Effector memory CD4-positive, alpha-beta T cell (primary cell): Measurements from ENCODE around the gene SHISA9.

Experiments
- DNase-seq, 3 donors: peaks; one replicate each; pipeline ENCODE4 v3.0.0-alpha.2; 2020
- H3K27ac ChIP-seq: 2 replicates; pipeline ENCODE4 v1.7.0; 2013; ENCODE audit warnings: mild to moderate bottlenecking, low read length, moderate library complexity; ENCODE audit not compliant: insufficient read depth, poor library complexity, severe bottlenecking
- H3K27me3 ChIP-seq: replicated peaks from 2 replicates; pipeline ENCODE4 v1.7.0; 2013; ENCODE audit warnings: mild to moderate bottlenecking, low read length; ENCODE audit not compliant: insufficient read depth, control insufficient read depth, poor library complexity, severe bottlenecking
- H3K36me3 ChIP-seq: 2 replicates; pipeline ENCODE4 v1.7.0; 2013; ENCODE audit warnings: mild to moderate bottlenecking, low read length, moderate library complexity; ENCODE audit not compliant: control insufficient read depth, insufficient read depth
- H3K4me1 ChIP-seq: 2 replicates; pipeline ENCODE4 v1.7.0; 2013; ENCODE audit warnings: low read length, mild to moderate bottlenecking; ENCODE audit not compliant: control insufficient read depth, insufficient read depth, poor library complexity, severe bottlenecking
- H3K4me3 ChIP-seq: 2 replicates; pipeline ENCODE4 v1.7.0; 2013; ENCODE audit warnings: low read length, low read depth, mild to moderate bottlenecking; ENCODE audit not compliant: insufficient read depth, poor library complexity, severe bottlenecking
- H3K9me3 ChIP-seq: 2 replicates; pipeline ENCODE4 v1.7.0; 2013; ENCODE audit warnings: mild to moderate bottlenecking, low read length, moderate library complexity; ENCODE audit not compliant: control insufficient read depth

SHISA9 gene

DNA sequence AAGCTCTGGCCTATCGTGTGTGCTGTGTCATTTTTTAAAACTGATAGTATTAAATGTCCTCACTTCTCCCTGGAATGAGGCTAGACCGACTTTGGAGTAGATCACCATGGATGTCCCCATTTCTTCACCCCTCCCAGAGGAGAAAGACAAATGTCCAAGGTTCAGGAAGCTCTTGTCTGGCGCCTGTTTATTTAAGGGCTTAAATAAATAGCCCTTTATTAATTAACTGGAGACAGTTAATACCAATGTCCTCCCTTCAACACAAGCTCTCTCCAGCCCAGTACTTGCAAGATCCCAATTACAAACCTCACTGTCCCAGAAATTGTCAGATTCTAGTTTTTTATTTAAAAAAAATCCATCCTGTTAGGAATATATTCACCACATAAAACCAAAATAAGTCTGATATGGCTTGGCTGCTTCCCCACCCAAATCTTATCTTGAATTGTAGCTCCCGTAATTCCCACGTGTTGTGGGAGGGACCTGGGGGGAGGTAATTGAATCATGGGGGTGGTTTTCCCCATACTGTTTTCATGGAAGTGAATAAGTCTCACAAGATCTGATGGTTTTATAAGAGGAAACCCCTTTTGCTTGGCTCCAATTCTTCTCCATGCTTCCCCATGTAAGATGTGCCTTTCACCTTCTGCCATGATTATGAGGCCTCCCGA, 344.4 kb downstream of the SHISA9 start:
- no peaks in the 10 kb centered on the region for H3K9me3 ChIP-seq
- no peak overlapping the region for H3K27ac ChIP-seq
- no peaks in the 10 kb centered on the region for H3K27me3 ChIP-seq
- no peak for DNase-seq
- no peaks in the 10 kb centered on the region for H3K36me3 ChIP-seq
- H3K4me1 ChIP-seq, result no peaks in the 10 kb centered on the region
- no peak overlapping the region for H3K4me3 ChIP-seq

DNA sequence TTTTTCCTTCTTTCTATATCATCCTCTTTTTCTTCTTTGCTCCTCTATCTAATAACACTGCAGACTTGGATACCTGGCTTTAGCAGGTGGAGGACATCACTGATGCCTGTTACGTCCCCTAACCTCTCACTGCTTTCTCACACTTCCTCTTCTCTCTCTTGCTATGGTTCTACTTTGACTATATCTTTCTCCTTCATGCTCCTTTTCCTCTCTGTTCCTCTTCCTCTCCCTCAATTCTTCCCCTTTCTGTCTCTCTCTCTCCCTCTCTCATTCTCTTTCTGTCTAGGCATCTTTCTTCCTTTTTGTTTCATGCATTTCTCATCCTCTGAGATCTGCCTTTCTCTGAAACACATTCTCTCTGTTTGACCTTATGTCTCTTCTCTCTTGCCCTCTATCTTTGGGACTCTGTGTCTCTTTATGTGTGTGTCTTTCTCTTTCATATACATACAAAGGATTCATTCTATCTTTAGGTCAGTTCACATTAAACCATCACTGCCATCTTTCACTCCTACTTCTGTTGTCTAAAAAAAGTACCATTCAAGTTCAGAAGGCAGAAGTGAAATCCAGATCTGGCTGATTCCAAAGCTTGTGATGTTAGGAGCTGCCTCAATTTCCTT, 353.7 kb downstream of the SHISA9 start:
- Histone ChIP-seq H3K27ac (no peak overlapping the region), H3K27me3 (no peaks in the 10 kb centered on the region), H3K4me1 (no peaks in the 10 kb centered on the region), H3K4me3 (no peak overlapping the region), H3K9me3 (no peaks in the 10 kb centered on the region), H3K36me3 (no peaks in the 10 kb centered on the region)
- DNase-seq, result no peak

DNA sequence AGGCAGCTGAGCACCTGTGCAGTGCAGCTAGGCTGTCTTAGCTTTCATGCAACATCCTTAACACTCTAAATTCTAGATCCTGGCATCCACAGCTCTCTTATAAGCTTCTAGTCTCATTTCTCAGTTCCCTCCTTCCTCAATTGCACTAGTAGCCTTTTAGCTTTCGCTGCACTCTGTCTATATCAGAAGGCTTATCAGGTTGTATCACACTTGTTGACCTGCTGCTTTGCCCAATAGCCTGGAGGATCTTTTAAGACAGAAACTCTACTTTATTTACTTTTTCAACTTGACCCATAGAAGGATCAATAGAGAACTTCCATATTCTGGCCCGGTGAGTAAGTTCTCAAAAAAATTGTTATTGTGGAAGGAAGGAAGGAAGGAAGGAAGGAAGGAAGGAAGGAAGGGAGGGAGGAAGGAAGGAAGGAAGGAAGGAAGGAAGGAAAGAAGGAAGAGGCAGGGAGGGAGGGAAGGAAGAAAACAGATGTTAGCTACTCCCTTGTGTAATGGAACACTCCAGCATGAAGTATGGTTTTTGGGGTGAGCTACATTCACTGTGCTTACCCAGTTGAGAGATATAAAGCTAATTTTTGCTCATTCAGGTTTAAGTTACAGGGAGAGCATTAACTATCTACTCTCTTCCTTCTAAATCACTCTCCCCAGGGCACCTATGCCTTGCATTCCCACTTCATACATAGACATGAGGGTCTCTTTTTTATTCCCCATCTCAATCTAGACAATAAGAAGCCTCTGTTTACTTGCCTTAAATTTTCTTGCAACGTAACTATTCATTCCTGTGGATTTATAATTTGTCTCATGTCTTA, 361.1 kb downstream of the SHISA9 start:
- H3K4me3 ChIP-seq, result no peak overlapping the region
- no peaks in the 10 kb centered on the region for H3K36me3 ChIP-seq
- DNase-seq, result no peak
- no peak overlapping the region for H3K27ac ChIP-seq
- H3K4me1 ChIP-seq, result no peaks in the 10 kb centered on the region
- no peaks in the 10 kb centered on the region for H3K27me3 ChIP-seq
- no peaks in the 10 kb centered on the region for H3K9me3 ChIP-seq

DNA sequence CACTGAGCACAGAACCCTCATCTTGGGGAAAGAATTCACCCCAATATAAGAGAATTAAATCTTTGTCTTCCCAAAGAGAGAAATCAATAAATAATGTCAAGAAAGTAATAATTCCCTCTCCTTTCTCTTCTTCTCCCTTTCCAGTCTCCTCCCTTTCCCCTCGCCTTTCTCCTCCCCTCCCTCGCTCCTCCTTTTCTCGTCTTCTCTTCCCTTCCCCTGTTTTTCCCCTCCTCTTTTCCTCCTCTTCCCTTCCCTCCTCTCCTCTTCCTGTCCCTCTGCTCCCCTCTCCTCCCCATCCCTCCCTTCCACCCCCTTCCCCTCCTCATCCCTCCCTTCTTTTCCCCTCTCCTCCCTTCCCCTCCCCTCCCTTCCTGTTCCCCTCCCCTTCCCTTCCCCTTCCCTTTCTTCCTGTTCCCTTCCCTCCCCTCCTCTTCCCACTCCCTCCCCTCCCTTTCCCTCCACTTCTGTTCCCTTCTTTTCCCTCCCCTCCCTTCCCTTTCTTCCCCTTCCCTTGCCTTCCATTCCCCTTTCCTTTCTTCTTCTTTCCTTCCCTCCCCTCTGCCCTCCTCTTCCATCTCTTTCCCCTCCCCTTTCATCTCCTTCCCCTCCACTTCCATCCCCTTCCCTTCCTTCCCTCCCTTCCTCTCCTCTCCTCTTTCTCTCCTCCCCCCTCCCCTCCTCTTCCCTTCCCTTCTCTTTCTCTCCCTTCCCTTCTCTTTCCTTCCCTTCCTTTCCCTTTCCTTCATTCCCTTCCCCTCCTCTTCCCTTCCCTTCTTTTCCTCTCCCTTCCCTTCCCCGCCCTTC, 363.6 kb downstream of the SHISA9 start:
- Histone ChIP-seq H3K36me3 (no peaks in the 10 kb centered on the region), H3K4me1 (no peaks in the 10 kb centered on the region), H3K4me3 (no peak overlapping the region), H3K27ac (no peak overlapping the region), H3K27me3 (no peaks in the 10 kb centered on the region), H3K9me3 (no peaks in the 10 kb centered on the region)
- DNase-seq, result no peak

DNA sequence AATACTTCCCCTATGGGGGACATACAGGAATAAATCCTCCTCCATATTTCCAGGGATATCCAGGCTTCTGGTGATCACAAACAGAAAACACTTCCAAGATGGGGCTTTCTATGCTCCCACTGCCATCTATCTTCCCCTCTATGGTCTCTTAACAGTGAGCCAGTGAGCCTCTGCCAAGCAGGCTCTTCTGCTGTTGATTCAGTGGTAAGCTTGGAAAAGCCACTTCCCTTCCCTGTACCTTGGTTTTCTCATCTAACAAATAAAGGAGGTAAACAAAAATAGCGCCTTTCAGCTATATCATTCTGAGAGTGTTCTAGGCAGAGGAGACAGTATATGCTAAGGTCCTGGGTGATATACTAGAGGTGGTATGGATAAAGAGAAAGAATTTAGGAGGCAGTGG, 368.0 kb downstream of the SHISA9 start:
- no peak overlapping the region for H3K27ac ChIP-seq
- H3K4me3 ChIP-seq, result no peak overlapping the region
- H3K9me3 ChIP-seq, result no peaks in the 10 kb centered on the region
- no peaks in the 10 kb centered on the region for H3K27me3 ChIP-seq
- no peak for DNase-seq
- H3K4me1 ChIP-seq, result no peaks in the 10 kb centered on the region
- H3K36me3 ChIP-seq, result no peaks in the 10 kb centered on the region

DNA sequence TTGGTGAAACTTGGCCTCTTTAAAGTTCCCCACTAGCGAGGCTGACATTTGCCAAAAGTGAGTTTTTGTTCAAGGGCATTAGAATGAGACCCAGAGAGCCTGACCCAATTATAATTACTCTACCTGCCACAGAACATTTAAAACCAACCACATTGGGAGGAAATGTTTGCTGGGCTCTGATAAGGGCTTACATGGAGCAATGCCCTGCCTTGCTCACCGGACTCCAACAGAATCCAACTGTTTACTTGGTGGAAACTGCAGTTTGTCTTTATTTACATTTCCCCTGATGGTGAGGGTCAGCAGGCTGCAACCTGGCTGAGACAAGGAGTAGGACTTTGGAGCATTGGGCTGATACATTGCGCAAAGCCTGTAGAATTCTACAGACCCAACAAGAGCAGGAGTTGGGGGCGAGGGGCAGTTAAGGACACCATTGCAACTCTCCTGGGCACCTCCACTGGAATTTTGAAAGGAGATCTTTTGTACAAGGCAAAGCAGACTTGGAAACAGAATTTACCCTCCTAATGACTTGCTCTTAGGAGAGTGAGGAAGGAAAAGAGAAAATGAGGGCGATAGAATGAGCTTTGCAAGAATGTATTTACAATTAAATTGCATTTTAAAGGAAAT, 368.6 kb downstream of the SHISA9 start:
- Histone ChIP-seq H3K27me3 (no peaks in the 10 kb centered on the region), H3K4me1 (no peaks in the 10 kb centered on the region), H3K9me3 (no peaks in the 10 kb centered on the region), H3K27ac (no peak overlapping the region), H3K36me3 (no peaks in the 10 kb centered on the region), H3K4me3 (no peak overlapping the region)
- DNase-seq, result no peak

DNA sequence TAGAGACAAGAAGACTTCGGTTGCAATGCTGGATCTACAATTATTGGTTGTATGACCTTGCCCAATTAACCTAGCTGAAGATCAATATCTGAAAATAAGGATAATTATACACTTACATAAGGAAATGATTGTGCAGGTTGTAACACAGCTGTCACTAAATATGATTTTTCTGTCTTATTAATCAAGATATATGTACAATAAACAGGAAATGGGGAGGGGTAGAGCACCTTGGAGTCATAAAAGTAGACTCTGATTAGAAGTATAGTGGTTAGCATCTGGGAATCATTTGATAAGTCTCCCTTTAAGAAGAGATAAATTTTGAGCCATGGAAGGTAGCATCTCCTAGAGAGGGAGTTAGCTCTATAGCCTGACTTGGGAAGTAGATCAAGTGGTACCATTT, 369.2 kb downstream of the SHISA9 start:
- Histone ChIP-seq H3K27ac (no peak overlapping the region), H3K9me3 (no peaks in the 10 kb centered on the region), H3K27me3 (no peaks in the 10 kb centered on the region), H3K4me1 (no peaks in the 10 kb centered on the region), H3K36me3 (no peaks in the 10 kb centered on the region), H3K4me3 (no peak overlapping the region)
- no peak for DNase-seq

DNA sequence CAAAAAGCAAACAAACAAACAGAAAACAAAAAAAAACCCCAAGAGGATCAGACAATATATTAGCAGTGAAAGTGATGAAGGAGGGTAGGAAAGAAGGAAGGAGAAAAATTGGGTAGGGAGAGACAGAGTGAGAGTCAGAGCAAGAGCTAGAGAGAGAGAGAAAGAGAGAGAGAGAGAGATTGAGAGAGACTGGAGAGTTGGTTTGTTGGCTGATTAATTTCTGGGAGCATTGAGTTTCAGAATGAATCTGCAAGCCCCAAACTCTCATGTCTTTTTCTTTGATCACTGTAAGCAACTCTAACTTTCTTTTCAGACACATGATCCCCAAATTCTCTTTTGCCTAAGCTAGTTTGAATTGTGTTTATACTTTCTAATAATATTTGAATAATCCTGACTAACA, 388.1 kb downstream of the SHISA9 start:
- Histone ChIP-seq H3K4me1 (no peaks in the 10 kb centered on the region), H3K9me3 (no peaks in the 10 kb centered on the region), H3K27me3 (no peaks in the 10 kb centered on the region), H3K36me3 (no peaks in the 10 kb centered on the region), H3K4me3 (no peak overlapping the region), H3K27ac (no peak overlapping the region)
- DNase-seq, result no peak
